Measurements from ENCODE around the gene CD4.

Gene CD4

GRCh38 chr12:6777386-6777785 is 11.9 kb upstream of the CD4 start:
- DNase-seq (ENCODE audit: low read depth in 1 of 2, low spot score in 1 of 2): no peak

DNA sequence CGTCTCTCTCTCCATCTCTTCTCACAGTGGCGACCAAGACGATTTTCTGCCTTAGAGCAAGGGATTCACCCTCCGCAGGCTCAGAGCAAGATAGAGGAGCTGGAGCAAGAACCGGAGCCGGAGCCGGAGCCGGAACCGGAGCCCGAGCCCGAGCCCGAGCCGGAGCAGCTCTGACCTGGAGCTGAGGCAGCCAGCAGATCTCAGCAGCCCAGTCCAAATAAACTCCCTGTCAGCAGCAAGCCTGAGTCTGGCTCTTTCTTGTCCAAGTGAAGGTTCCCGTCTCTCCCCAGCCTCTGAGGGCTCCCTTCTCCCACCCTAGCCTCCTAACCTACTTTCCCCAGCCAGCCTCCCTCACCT is 11.1 kb upstream of the CD4 start:
- DNase-seq (ENCODE audit: low read depth in 1 of 2, low spot score in 1 of 2): no peak

DNA sequence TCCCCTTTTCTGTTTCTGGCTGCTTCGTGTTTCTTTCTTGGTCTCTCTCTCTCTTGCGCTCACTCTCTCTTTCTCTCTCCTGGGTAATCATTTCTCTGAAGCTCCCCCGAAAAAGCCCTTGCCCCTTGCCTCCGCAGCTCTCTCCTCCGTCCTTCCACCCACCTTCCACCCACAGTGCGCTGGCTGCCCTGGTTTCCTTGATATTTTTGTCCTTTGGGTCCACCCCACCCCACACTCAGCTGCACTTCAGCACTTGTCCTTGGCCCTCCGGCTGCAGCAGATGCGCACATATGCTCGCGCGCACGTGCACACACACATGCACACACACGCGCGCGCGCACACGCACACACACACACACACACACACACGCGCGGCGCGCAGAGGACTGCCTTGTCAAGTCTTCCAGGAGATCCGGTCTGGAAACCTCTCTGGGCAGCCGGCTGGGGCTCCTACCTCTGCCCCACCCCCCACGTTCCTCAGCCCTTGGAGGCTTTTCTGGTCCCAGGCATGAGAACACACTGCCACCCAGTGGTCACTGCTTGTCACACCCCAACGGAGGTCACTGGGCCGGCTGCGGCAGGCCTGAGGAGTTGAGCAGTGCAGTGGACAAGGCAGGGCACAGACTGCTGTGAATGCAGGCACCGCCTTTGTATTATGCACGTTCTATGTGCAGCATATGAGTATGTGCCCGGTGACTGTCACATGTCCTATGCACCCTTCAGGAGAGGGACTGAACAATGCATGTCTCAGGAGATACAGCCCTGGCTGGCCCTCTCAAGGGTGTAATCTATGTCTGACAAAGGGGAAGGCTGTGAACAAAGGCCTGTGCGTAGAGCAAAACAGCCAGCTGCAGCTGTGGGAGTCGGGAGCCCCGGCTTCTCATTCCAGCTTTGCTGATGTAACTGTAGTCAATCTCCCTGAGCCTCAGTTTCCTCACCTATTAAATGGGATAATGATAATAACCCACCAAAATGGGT is 10.5 kb upstream of the CD4 start:
- DNase-seq (ENCODE audit: low read depth in 1 of 2, low spot score in 1 of 2): peak; percentile 72 to 73

DNA sequence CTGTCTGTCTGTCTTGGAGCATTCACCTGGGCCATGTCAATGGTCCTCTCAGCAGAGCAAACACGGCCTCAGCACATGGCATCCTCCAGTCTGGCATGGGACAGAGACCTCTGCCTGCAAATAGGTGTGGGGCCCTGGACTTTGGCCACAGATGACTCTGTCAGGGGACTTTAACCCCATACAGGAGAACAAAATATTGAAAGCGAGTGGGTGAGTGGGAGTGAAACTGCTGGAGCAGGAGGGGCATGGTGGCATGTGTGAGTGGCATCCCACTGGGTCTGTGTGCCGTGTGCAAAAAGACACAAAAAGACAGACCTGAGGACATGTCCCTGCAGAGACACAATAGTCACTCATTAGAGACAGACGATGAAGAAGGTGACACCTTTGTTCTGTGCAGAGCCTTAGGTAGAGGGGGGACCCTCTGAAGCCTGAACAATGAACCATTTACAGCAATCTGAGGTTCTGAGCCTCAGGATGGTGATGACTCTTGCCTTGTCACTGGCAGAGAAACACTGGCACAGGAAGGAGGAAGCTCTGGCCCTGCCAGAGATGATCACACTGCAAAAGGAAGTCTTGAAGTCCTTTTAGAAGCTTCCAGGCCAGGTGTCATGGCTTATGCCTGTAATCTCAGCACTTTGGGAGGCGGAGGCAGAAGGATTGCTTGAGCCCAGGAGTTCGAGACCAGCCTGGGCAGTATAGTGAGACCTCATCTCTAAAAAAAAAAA is 9.5 kb upstream of the CD4 start:
- no peak for DNase-seq (ENCODE audit: low read depth in 1 of 2, low spot score in 1 of 2)

DNA sequence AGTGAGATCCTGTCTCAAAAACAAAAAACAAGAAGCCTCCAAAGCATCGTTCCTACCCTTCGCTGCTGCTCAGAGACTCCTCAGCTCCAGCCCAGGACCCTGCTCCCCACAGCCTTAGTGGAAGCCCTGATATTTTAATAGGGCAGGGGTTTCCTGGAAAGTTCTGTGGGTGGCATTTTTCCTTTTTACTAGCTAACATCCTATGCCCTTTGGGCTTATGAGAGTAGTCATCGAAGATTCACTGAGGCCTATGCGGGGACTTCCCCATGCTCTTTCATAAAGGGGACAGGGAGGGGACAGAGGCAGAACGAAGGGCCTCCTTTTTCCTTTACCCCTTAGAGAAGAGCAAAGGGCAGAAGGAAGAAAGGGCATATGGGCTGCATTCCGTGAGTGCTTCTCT is 8.8 kb upstream of the CD4 start:
- DNase-seq (ENCODE audit: low read depth in 1 of 2, low spot score in 1 of 2): no peak

GRCh38 chr12:6782119-6782518 is 7.2 kb upstream of the CD4 start:
- DNase-seq (ENCODE audit: low read depth in 1 of 2, low spot score in 1 of 2): no peak

- no peak for DNase-seq (ENCODE audit: low read depth in 1 of 2, low spot score in 1 of 2)
Observed at GRCh38 chr12:6782850-6783566, 6.3 kb upstream of the CD4 start.

- DNase-seq (ENCODE audit: low read depth in 1 of 2, low spot score in 1 of 2): no peak
Observed at GRCh38 chr12:6783828-6784227, 5.5 kb upstream of the CD4 start.

GRCh38 chr12:6784296-6784695 is 5.0 kb upstream of the CD4 start:
- DNase-seq (ENCODE audit: low read depth in 1 of 2, low spot score in 1 of 2): no peak

GRCh38 chr12:6784761-6785160 is 4.6 kb upstream of the CD4 start:
- no peak for DNase-seq (ENCODE audit: low read depth in 1 of 2, low spot score in 1 of 2)

DNA sequence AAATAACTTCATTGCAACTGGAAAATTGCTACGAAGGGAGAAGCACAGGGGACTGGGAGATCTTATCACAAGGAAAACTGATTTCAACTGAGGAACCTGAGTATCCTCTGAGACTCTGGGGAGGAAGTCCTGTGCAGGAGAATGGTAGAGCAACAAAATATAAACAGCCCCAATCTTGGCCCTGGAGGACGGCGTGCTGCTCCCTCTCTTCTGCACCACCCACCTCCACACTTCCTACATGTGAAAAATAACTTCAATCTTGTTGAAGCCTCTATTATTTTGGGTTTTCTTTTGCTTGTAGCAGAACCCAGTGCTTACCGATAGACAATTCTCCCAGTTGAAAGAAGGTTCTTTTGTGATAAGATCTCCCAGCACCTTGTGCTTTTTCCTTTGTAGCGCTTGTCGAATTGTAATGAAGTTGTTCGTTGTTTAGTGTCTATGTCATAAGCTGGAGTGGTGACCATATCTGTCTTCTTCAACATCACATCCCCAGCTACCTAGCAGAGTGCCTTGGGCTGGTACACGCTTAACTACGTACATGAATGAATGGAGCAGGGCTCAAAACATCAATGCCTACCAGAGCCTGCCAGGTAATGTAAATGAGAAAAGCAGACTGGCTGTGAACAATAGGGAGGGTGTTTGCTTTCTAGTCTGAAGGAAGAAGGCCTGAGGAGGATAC is 2.8 kb upstream of the CD4 start:
- DNase-seq (ENCODE audit: low read depth in 1 of 2, low spot score in 1 of 2): no peak

GRCh38 chr12:6787309-6787708 is 2.0 kb upstream of the CD4 start:
- DNase-seq (ENCODE audit: low read depth in 1 of 2, low spot score in 1 of 2): no peak

DNA sequence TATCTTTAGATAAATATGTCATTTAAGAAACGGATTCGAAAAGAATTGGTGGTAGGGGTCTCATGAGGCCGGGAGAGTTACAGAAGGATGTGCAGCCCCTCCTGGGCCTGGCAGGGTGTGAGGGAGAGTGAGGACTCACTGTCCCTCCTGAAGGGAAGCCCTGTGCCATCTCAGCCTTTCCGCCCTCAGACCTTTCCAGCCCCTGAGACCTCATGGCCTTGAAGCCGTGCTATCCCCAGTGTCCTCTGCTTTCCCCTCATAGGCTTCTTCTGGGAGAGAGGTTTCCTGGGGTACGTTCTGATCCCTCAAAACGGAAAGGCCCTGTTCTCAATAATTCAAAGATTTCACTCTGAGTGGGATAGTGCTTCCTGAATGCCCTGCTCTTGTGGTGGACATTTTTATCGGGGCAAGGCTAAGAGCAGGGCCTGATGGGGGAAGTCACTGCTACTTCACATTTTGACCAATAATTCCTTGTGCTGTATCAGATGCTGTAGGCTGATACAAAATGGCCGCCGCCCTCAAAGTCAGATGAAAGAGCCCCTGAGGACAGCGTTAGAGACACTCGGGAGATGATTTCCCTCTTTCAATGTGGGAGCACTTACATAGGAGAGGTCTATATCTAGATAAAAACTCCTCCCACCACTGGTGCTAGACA is 1.3 kb downstream of the CD4 start:
- no peak for DNase-seq (ENCODE audit: low read depth in 1 of 2, low spot score in 1 of 2)

- no peak for DNase-seq (ENCODE audit: low read depth in 1 of 2, low spot score in 1 of 2)
Observed at GRCh38 chr12:6791931-6792520, 2.7 kb downstream of the CD4 start.

- no peak for DNase-seq (ENCODE audit: low read depth in 1 of 2, low spot score in 1 of 2)
Observed at GRCh38 chr12:6792522-6793201, 3.3 kb downstream of the CD4 start.

DNA sequence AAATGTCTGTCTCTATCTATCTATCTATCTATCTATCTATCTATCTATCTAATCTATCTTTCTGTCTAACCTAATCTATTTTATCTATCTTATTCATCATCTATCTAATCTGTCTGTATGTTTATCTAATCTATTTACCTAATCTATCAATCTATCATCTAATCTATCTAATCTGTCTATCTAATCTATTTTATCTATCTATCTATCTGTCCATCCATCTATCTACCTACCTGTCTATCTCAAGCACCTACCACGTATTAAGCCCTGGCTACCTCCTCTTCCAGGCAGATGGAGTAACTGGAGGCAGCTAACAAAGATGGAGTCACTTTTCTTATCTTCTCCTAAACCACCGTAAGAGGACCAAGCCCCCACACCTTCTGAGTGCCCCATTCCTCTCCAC is 5.8 kb downstream of the CD4 start:
- no peak for DNase-seq (ENCODE audit: low read depth in 1 of 2, low spot score in 1 of 2)

DNA sequence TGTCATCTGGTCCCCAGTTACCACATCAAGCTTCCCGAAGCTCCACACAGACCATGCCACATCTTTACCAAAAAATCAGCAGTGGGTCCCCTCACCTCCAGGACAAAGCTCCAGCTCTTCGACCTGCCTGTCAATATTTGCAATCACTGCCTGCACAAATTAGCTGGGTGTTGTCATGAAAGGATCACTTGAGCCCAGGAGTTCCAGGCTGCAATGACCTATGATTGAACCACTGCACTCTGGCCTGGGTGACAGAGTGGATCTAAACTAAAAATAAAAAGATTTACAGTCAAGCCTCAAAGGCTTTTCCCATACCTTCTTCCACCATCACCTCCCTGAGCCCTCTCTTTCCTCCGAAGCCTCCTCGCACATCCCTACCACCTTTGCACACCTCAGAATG is 7.2 kb downstream of the CD4 start:
- no peak for DNase-seq (ENCODE audit: low read depth in 1 of 2, low spot score in 1 of 2)

GRCh38 chr12:6799147-6799546 is 9.8 kb downstream of the CD4 start:
- DNase-seq (ENCODE audit: low read depth in 1 of 2, low spot score in 1 of 2): no peak

DNA sequence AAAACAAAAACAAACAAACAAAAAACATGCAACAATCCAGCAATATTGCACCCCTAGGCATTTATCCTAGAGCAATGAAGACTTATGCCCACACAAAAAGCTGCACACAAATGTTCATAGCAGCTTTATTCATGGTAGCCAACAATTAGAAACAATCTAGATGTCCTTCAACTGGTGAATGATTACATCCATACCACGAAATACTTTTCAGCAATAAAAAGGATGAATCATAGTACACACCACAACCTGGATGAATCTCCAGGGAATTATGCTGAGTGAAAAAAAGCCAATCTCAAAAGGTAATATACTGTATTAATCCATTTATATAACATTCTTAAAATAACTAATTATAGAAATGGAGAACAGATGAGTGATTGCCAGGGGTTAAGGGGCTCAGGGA is 17.8 kb downstream of the CD4 start:
- no peak for DNase-seq (ENCODE audit: low read depth in 1 of 2, low spot score in 1 of 2)

- DNase-seq (ENCODE audit: low read depth in 1 of 2, low spot score in 1 of 2): no peak
Observed at GRCh38 chr12:6809056-6809455, 19.7 kb downstream of the CD4 start.
